ENCODE measurements around the gene PITHD1.

DNA sequence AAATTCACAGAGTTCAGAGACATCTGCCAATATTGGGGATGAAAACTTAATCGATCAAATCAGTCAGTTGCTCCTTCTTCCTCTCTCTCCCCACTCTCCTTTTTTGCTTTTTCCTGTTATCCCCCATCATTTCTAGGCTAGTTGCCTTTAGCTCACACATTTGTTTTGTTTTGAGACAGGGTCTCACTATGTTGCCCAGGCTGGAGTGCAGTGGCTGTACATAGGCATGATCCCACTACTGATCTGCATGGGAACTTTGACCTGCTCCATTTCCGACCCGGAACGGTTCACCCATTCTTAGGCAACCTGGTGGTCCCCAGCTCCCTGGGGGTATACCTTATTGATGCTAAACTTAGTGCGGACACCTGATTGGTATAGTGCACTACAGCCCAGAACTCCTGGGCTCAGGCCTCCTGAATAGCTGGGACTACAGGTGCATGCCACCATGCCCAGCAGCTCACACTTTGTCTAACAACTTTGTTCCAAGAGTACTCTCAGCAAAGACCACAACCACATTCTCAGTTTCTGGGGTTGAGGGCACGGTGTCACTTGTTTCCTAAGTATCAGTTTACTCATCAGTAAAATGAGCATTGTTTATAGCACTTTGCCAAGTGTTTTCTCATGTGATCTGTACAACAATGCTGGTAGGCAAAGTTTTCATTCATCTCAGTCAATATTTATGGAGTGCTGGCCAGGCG lies 41.6 kb upstream of the PITHD1 start:
- TF ChIP-seq, protein P1, sequence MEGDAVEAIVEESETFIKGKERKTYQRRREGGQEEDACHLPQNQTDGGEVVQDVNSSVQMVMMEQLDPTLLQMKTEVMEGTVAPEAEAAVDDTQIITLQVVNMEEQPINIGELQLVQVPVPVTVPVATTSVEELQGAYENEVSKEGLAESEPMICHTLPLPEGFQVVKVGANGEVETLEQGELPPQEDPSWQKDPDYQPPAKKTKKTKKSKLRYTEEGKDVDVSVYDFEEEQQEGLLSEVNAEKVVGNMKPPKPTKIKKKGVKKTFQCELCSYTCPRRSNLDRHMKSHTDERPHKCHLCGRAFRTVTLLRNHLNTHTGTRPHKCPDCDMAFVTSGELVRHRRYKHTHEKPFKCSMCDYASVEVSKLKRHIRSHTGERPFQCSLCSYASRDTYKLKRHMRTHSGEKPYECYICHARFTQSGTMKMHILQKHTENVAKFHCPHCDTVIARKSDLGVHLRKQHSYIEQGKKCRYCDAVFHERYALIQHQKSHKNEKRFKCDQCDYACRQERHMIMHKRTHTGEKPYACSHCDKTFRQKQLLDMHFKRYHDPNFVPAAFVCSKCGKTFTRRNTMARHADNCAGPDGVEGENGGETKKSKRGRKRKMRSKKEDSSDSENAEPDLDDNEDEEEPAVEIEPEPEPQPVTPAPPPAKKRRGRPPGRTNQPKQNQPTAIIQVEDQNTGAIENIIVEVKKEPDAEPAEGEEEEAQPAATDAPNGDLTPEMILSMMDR (IDR thresholded peaks at IDR 0.05; ENCODE audit: control extremely low read depth in 1 of 3, insufficient read depth in 1 of 3, low read depth in 1 of 3, low read length in 3 of 3): no peak
- no peak for TF ChIP-seq EZH2 (IDR thresholded peaks at IDR 0.05; ENCODE audit: low read depth, low read length, severe bottlenecking)
- no peak for TF ChIP-seq ATF3 (IDR thresholded peaks at IDR 0.05; ENCODE audit: insufficient read depth, low read depth, low read length)
- TF ChIP-seq RXRA (IDR thresholded peaks at IDR 0.05; ENCODE audit: insufficient read depth, low read depth, low read length): no peak
- no peak for TF ChIP-seq TEAD4 (IDR thresholded peaks at IDR 0.05; ENCODE audit: low read depth, low read length)
- TF ChIP-seq POLR2A (IDR thresholded peaks at IDR 0.05; ENCODE audit: control extremely low read depth in 1 of 2, low read depth in 2 of 2, low read length in 2 of 2): no peak
- TF ChIP-seq RNF2 (IDR thresholded peaks at IDR 0.05; ENCODE audit: borderline replicate concordance, low read depth, low read length, missing control alignments, poor library complexity, severe bottlenecking): no peak
- no peak for TF ChIP-seq POLR2AphosphoS5 (IDR thresholded peaks at IDR 0.05; ENCODE audit: low read depth, low read length)
- TF ChIP-seq ATF2 (IDR thresholded peaks at IDR 0.05; ENCODE audit: low read length): no peak
- no peak for TF ChIP-seq EP300 (IDR thresholded peaks at IDR 0.05; ENCODE audit: borderline replicate concordance in 1 of 2, low read depth in 2 of 2, low read length in 2 of 2)
- TF ChIP-seq, protein P2, sequence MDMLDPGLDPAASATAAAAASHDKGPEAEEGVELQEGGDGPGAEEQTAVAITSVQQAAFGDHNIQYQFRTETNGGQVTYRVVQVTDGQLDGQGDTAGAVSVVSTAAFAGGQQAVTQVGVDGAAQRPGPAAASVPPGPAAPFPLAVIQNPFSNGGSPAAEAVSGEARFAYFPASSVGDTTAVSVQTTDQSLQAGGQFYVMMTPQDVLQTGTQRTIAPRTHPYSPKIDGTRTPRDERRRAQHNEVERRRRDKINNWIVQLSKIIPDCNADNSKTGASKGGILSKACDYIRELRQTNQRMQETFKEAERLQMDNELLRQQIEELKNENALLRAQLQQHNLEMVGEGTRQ (IDR thresholded peaks at IDR 0.05; ENCODE audit: low read length): no peak
- TF ChIP-seq RBBP5 (IDR thresholded peaks at IDR 0.05; ENCODE audit: borderline replicate concordance, low read depth, low read length): no peak
- no peak for TF ChIP-seq SAP30 (IDR thresholded peaks at IDR 0.05; ENCODE audit: insufficient read depth, insufficient replicate concordance, low read length)
- TF ChIP-seq HDAC2 (IDR thresholded peaks at IDR 0.05; ENCODE audit: borderline replicate concordance in 1 of 2, low read depth in 2 of 2, low read length in 2 of 2): no peak
